Hepatocyte (in vitro differentiated cells): ENCODE results near the gene CPVL.

Experiments used
- EZH2 ChIP-seq: fragments of 200-600 bp; sonication (generic); IDR thresholded peaks from 2 replicates; pipeline ENCODE4 v1.6.1; 2016; ENCODE audit warnings: antibody characterized with exemption, mild to moderate bottlenecking, borderline replicate concordance
- TF ChIP-seq, protein P1 (sequence below): fragments of 200-600 bp; sonication (generic); IDR thresholded peaks from 2 replicates; pipeline ENCODE4 v1.5.1; 2016; ENCODE audit warnings: antibody characterized with exemption, mild to moderate bottlenecking; ENCODE audit not compliant: poor library complexity

DNA sequence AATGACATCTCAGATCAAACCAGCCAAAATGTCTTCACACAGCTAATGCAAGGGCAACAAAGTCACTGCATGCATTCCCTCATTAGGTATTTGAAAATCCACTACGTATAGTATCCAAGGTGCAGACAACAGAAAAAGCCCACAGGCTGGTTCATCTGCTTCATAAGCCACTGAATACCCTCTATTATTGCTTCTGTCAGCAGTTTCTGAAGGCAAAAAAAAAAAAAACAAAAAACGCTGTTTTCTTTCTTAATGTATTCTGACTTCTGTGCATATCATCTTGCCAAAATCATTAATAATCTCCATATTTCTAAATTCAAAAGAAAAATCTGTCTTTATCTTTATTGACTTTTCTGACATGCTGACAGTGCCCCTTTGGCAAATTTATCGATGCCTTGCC, 13.4 kb downstream of the CPVL start:
- TF ChIP-seq, protein P1, sequence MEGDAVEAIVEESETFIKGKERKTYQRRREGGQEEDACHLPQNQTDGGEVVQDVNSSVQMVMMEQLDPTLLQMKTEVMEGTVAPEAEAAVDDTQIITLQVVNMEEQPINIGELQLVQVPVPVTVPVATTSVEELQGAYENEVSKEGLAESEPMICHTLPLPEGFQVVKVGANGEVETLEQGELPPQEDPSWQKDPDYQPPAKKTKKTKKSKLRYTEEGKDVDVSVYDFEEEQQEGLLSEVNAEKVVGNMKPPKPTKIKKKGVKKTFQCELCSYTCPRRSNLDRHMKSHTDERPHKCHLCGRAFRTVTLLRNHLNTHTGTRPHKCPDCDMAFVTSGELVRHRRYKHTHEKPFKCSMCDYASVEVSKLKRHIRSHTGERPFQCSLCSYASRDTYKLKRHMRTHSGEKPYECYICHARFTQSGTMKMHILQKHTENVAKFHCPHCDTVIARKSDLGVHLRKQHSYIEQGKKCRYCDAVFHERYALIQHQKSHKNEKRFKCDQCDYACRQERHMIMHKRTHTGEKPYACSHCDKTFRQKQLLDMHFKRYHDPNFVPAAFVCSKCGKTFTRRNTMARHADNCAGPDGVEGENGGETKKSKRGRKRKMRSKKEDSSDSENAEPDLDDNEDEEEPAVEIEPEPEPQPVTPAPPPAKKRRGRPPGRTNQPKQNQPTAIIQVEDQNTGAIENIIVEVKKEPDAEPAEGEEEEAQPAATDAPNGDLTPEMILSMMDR, result no peak
- no peak for TF ChIP-seq EZH2
